Subcutaneous abdominal adipose tissue (tissue), 5 donors: ENCODE data around the gene ARPC5L.

Experiments used
- H3K27ac ChIP-seq: one replicate; pipeline ENCODE4 v1.7.0; 2013; ENCODE audit warnings: low read depth, mild to moderate bottlenecking, inconsistent platforms, low read length, moderate library complexity
- H3K27me3 ChIP-seq, 5 donors: one replicate each; pipeline ENCODE4 v1.7.0; 2013; ENCODE audit warnings: low read length in 5 of 5, inconsistent platforms in 1 of 5; ENCODE audit not compliant: control insufficient read depth in 5 of 5, insufficient read depth in 4 of 5
- H3K36me3 ChIP-seq, 5 donors: one replicate each; pipeline ENCODE4 v1.7.0; 2013; ENCODE audit warnings: low read length in 5 of 5; ENCODE audit not compliant: control insufficient read depth in 5 of 5, insufficient read depth in 5 of 5
- H3K4me1 ChIP-seq, 5 donors: one replicate each; pipeline ENCODE4 v1.7.0; 2013; ENCODE audit warnings: low read length in 5 of 5, mild to moderate bottlenecking in 3 of 5, moderate library complexity in 1 of 5; ENCODE audit not compliant: control insufficient read depth in 5 of 5, insufficient read depth in 5 of 5
- H3K4me3 ChIP-seq, 5 donors: one replicate each; pipeline ENCODE4 v1.7.0; 2013; ENCODE audit warnings: low read length in 5 of 5, low read depth in 1 of 5
- H3K9ac ChIP-seq, 5 donors: one replicate each; pipeline ENCODE4 v1.7.0; 2013; ENCODE audit warnings: low read length in 5 of 5, mild to moderate bottlenecking in 4 of 5, moderate library complexity in 3 of 5
- H3K9me3 ChIP-seq, 5 donors: one replicate each; pipeline ENCODE4 v1.7.0; 2013; ENCODE audit warnings: low read length in 5 of 5; ENCODE audit not compliant: control insufficient read depth in 5 of 5
- donor health status: healthy.
- donor health status: healthy.
- donor health status: healthy.
- donor health status: healthy.
- donor health status: healthy.

Gene ARPC5L

DNA sequence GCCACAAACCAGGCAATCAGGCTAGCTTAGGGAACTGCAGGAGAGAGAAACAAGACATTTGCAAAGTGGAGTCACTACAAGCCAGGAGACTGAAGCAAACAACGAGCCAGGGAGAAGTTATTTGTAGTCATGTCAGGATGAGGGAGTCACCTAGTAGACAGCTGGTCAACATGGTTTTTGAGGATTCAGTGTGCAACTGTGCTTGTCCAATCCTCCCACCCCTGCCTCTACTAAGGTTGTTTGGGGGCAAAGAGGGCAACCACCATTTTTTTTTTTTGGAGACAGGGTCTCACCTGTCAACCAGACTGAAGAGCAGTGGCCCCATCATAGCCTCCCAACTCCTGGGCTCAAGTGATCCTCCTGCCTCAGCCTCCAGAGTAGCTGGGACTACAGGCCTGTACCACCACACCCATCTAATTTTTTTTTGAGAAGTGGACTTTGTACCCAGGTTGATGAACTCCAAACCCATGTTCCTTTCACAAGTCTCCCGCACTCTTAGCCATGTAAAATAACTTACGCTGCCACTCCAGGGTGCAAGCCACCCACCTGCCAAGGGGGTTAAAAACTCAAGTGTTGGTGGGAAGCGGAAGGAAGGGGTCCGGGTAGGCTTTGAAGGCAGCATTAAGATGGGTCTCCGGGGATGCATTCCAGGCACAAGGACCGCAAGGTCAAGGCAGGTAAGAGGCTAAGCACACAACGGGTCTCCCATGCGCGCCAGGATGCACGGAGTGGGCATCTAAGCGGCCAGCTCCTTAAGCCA is 1.2 kb upstream of the ARPC5L start:
- Histone ChIP-seq H3K27me3 (no peaks in the 10 kb centered on the region), H3K27ac (peak overlapping the region; percentile 87), H3K4me1 (peaks cover 6 to 37% (median 30%) of the 10 kb centered on the region in 5 donors), H3K36me3 (peaks cover 0 to 49% (median 41%) of the 10 kb centered on the region in 5 donors), H3K9ac (peak overlapping the region; percentile 73 to 95 (median 90)), H3K4me3 (peak overlapping the region; percentile 77 to 92 (median 86)), H3K9me3 (no peaks in the 10 kb centered on the region)

DNA sequence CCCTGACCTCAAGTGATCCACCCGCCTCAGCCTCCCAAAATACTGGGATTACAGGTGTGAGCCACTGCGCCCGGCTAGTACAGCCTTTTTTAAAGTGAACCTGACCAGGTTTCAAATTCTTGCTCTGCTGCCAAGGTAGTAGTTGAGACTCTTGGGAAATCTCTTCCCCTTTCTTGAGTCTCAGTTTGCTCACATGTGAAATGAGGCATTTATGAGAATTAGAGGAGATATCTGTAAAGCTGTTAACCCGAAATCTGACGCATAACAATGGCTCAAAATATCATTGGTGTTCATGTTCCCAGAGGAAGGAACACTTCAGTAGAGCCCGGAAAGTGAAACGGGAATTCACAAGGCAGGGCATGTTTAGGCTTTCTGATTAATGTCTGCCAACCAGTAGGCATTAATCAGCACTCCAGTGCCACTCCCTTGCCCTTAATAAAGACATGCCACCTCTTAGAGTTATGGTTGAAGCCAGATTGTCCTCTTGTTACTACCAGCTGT is 1.5 kb downstream of the ARPC5L start:
- Histone ChIP-seq H3K36me3 (peaks cover 0 to 23% (median 22%) of the 10 kb centered on the region in 5 donors), H3K27ac (no peak overlapping the region), H3K27me3 (no peaks in the 10 kb centered on the region), H3K9ac (no peak overlapping the region), H3K4me3 (no peak overlapping the region), H3K9me3 (no peaks in the 10 kb centered on the region), H3K4me1 (peaks cover 7 to 46% (median 39%) of the 10 kb centered on the region in 5 donors)

DNA sequence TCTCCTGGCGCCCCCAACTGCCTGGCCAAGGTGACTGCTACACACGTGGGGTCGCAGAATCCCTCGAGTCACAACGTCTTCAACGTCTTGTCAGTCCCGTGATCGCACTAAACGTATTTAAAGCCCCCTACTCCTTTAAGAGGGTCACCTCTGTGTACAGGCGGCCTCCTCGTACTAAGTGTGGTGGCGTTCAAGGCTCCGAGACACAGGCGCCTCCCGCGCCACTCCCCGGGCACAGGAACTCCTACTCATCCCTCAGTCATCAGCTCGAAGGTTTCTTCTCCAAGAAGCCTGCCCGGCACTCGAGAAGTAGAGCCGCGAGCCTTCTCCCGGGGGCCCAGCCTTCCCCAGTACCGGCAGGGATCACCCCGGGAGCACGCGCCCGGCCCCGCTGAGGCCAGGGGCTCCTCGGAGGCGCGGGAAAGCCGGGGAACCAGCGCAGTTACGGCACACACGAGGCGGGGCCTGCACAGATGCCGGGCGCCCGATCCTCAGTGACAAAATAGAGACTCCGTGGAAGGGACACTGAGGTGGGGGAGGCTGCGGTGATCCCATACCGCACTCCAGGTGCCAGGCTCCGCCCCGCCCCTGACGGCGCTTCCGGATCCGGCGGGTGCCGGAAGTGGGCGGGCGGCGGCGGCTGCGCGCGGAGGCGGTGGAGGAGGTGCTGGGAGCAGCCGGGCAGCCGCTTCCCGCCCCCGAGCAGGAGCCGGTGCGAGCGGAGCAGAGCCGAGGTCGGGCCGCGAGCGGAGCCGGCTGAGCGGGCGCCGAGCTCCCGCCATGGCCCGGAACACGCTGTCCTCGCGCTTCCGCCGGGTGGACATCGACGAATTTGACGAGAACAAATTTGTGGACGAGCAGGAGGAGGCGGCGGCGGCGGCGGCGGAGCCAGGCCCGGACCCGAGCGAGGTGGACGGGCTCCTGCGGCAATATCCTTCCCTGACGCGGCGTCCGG is 6.9 kb downstream of the ARPC5L start:
- peaks cover 0 to 9% (median 6%) of the 10 kb centered on the region in 5 donors for H3K36me3 ChIP-seq
- H3K27ac ChIP-seq = peak overlapping the region; percentile 97
- H3K4me1 ChIP-seq = peaks cover 10 to 53% (median 40%) of the 10 kb centered on the region in 5 donors
- H3K27me3 ChIP-seq = no peaks in the 10 kb centered on the region
- H3K9ac ChIP-seq = peak overlapping the region; percentile 97 to 99 (median 98)
- H3K4me3 ChIP-seq = peak overlapping the region; percentile 82 to 93 (median 91)
- H3K9me3 ChIP-seq = no peaks in the 10 kb centered on the region

DNA sequence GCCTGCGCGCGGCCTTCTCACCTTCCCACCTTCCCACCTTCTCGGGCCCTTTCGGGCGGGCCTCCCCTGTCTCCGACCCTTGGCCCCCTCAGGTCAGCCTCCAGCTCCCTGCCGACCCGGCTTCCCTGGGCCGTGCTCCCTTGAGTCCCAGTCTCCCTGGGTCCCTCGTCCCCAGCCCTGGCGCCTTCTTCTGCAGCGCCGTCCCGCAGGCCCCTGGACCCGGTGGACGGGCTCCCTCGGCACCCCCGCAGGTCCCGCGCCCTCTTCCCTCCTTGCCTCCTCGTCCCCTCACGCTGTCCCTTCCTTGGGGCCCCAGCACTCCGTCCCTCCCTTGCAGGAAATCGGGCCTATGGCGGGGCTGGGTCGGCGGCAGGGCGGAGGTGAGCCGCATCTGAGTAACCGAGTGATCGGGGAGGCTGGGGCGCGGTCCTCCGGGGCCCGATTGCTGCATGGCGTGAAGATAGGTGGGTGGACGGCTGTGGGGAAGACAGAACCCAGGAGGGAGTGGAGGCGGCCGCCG is 7.6 kb downstream of the ARPC5L start:
- Histone ChIP-seq H3K27ac (peak overlapping the region; percentile 97), H3K4me3 (peak overlapping the region; percentile 78 to 93 (median 91)), H3K9me3 (no peaks in the 10 kb centered on the region), H3K9ac (peak overlapping the region; percentile 89 to 98 (median 97)), H3K36me3 (peaks cover 0 to 16% (median 9%) of the 10 kb centered on the region in 5 donors), H3K4me1 (peaks cover 10 to 53% (median 40%) of the 10 kb centered on the region in 5 donors), H3K27me3 (no peaks in the 10 kb centered on the region)

DNA sequence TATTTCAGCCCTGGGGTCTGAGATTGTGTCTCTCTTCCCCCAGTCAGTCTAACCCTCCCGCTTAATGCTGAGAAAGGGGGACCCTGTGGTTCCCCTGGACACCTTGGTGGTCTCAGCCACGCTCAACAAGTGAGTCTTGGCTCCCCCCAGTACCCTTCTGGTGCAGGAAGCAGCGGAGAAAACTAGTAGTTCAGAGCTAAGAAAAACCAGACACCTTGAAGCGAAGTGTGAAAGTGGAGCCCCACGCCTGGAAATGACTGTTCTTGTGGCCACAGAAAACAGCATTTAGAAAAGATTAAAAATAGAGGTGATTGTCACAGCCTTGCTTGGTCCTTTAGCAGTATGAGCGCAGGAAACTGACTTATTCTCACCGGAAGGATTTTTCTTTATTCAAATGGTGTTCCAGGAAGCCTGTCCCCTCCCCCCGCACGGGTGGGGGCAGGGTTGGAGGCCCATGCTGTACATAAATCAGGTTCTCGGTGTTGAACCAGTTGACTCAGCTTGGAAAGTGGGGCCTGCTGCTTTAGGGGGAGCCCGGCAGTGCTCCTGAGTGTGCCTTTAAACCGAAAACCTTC is 8.1 kb downstream of the ARPC5L start:
- Histone ChIP-seq H3K36me3 (peaks cover 0 to 20% (median 13%) of the 10 kb centered on the region in 5 donors), H3K27ac (peak overlapping the region; percentile 97), H3K4me1 (peaks cover 10 to 53% (median 40%) of the 10 kb centered on the region in 5 donors)

DNA sequence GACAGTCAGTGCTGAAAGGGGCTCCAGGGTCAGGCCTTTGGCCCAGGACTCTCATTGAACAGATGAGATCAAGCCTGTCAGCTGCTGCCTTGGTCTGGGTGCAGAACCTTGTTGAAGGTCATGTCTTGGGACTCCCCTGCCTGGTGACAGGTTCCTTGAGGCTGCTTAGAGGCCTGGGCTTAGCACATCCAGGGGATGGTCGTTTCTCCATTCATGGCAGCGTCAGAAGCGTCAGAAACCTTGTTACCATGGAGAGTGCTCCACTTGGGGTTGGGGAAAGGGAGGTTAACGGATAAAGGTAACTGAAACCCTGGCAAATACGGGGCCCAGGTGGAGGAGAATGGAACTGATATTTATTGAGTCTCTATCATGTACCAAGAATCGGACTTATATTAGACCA is 8.8 kb downstream of the ARPC5L start:
- peaks cover 0 to 27% (median 20%) of the 10 kb centered on the region in 5 donors for H3K36me3 ChIP-seq
- no peaks in the 10 kb centered on the region for H3K9me3 ChIP-seq
- H3K4me3 ChIP-seq = peak overlapping the region; percentile 78 to 93 (median 91)
- no peaks in the 10 kb centered on the region for H3K27me3 ChIP-seq
- peaks cover 10 to 53% (median 40%) of the 10 kb centered on the region in 5 donors for H3K4me1 ChIP-seq
- H3K27ac ChIP-seq = peak overlapping the region; percentile 97
- H3K9ac ChIP-seq = peak overlapping the region; percentile 89 to 98 (median 97)

More for the DNA sequence above, 8.1 kb downstream of the ARPC5L start:
- peak overlapping the region; percentile 78 to 93 (median 91) for H3K4me3 ChIP-seq
- no peaks in the 10 kb centered on the region for H3K9me3 ChIP-seq
- H3K27me3 ChIP-seq = no peaks in the 10 kb centered on the region
- H3K9ac ChIP-seq = peak overlapping the region; percentile 89 to 98 (median 97)

DNA sequence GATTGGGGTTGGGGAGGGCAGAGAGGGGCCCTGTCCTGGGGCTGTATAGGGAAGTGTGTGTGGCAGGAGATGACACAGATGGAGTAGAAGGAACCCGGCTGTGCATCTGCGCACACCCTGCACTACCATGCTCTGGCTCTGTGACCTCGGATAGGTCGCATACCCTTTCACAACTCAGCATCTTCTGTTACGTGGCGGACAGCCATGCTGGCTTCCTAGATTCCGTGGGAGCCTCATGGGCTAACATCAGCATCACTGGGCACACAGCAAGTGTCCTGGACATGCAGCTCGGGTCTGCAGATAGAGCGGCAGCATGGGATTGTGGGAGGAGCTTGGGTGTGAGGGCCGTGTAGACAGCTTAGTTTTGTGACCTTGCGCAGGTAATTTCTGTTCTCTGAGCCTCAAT is 9.2 kb downstream of the ARPC5L start:
- Histone ChIP-seq H3K4me3 (peak overlapping the region in 1 of 5 donors; percentile 93), H3K27me3 (no peaks in the 10 kb centered on the region), H3K27ac (peak overlapping the region; percentile 97), H3K4me1 (peaks cover 10 to 53% (median 40%) of the 10 kb centered on the region in 5 donors), H3K36me3 (peaks cover 0 to 31% (median 24%) of the 10 kb centered on the region in 5 donors), H3K9ac (peak overlapping the region in 2 of 5 donors; percentile 94 to 97), H3K9me3 (no peaks in the 10 kb centered on the region)

DNA sequence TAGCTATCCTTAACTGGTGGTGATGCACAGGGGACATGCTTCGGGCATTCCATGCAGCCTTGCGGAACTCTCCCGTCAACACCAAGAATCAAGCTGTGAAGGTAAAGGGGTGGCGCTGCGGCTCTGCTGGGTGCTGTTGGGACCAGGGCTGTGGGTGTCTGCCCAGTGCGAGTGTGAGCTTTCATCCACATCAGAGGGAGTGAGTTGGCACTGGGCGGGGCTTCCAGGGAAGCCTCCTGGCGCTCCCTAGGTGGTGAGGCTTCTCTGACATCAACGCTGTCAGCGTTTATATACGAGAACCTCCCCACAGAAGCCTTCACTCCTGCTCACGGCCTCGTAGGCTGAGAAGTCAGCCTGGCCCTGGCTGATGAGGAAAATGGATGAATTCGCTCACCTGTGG is 11.7 kb downstream of the ARPC5L start:
- no peak overlapping the region for H3K4me3 ChIP-seq
- peaks cover 9 to 43% (median 30%) of the 10 kb centered on the region in 5 donors for H3K4me1 ChIP-seq
- no peak overlapping the region for H3K27ac ChIP-seq
- no peaks in the 10 kb centered on the region for H3K9me3 ChIP-seq
- H3K9ac ChIP-seq = peak overlapping the region in 1 of 5 donors; percentile 21
- peaks cover 4 to 55% (median 44%) of the 10 kb centered on the region in 5 donors for H3K36me3 ChIP-seq
- no peaks in the 10 kb centered on the region for H3K27me3 ChIP-seq

DNA sequence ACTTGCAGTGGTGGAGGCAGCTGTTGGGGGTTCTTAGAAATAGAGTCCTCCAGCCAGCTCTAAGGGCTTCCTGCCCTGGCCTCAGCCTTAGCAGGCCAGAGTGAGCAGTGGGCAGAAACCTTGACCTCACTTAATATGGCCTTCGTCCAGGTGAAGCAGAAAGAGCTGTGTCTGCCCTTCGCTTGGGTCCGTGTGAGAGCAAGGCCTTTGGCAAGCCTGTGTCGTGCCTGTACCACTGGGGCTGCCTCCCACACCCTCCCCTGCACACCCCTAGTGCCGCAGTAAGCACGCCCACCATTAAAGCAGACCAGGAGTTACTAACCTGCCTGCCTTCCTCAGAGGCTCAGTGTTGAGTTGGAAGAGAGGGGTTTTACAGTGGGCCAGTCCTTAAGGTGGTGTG is 13.6 kb downstream of the ARPC5L start:
- peaks cover 4 to 30% (median 18%) of the 10 kb centered on the region in 5 donors for H3K4me1 ChIP-seq

More for the DNA sequence above, 13.6 kb downstream of the ARPC5L start:
- Histone ChIP-seq H3K27ac (no peak overlapping the region), H3K36me3 (peaks cover 7 to 73% (median 61%) of the 10 kb centered on the region in 5 donors), H3K9ac (no peak overlapping the region), H3K27me3 (no peaks in the 10 kb centered on the region), H3K4me3 (no peak overlapping the region), H3K9me3 (no peaks in the 10 kb centered on the region)
